HL-60 (cell line): Measurements from ENCODE around the gene RAD50.

ENCODE experiments used
- CTCF ChIP-seq: IDR thresholded peaks from one replicate; pipeline ENCODE4 v1.5.1; 2011; ENCODE audit warnings: low read length, control low read depth, inconsistent platforms; ENCODE audit not compliant: insufficient read depth
- GABPA ChIP-seq: IDR thresholded peaks from 2 replicates; pipeline ENCODE4 v1.6.1; 2012; ENCODE audit warnings: low read depth
- POLR2AphosphoS5 ChIP-seq: IDR thresholded peaks from 2 replicates; pipeline ENCODE4 v1.6.1; 2012; ENCODE audit warnings: low read depth

GRCh38 chr5:132674671-132675506 is 118.1 kb downstream of the RAD50 start:
- TF ChIP-seq POLR2AphosphoS5 = no peak
- no peak for TF ChIP-seq CTCF
- TF ChIP-seq GABPA = no peak
